ENCODE data around the gene C21orf91.

The C21orf91 gene

DNA sequence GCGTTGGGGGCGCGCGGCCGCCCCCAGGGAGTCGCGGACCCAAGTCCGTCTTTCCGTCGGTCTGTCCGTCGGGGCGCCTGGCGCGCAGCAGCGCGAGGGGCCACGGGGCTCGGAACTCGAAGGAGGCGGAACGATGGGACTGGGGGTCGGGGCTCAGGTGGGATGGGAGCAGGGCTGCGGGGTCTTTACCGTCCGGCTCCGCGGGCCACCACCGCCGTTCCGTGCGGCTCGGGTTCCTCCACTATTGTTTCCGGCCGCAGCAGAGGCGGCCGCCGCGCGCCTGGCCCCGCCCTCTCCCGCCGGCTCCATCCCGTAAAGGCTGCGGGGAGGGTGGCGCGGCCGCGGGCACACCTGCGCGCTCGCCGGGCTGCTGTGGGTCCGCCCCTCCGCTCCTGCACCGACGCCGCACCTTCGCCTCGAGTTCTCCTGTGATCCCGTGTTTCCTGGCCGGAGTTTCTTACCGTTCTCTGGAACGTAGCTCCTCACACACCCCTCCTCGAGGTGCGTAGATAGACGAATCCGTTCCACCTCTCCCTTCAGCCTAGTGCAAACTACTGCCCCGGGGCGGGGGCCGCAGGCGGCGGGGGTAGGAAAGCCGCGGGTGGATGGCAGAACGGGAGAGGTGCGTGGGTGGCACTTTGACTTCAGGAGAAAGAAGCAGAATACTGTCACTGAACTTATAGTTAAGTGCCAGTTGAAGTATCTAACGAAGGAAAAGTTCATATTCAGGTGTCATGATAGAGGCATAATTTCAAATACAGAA, at the start of gene C21orf91:
C21orf91 (minus strand) TSS at position 243 of the 763 bp plus-strand sequence. CDS start 1,038 bp downstream, outside the sequence.
- peak; percentile 76 for DNase-seq (ENCODE audit: extremely low read depth, low read depth)
- TF ChIP-seq CTCF (IDR thresholded peaks at IDR 0.05; ENCODE audit: low read depth, low read length), result no peak

DNA sequence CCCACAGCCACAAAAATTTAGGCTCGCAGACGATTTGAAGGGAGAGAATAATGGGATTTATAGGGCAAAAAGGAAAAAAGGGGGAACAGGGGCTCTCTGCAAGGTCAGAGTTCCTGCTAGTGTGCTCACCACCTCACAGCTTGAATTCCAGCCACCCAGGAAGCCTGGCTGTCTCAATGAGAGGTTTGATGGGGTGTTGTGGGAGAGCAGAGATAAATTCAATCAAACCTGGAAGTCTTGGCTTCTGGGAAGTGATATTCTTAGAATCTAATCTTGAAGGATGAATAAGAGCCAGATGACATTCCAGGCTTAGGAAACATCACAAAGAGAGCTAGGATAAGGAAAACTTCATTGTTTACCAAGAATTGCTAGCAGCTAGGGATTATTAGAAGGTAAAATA, 47.4 kb upstream of the C21orf91 start:
- no peak for TF ChIP-seq CTCF (IDR thresholded peaks at IDR 0.05; ENCODE audit: low read depth, low read length)
- DNase-seq (ENCODE audit: extremely low read depth, low read depth), result no peak

DNA sequence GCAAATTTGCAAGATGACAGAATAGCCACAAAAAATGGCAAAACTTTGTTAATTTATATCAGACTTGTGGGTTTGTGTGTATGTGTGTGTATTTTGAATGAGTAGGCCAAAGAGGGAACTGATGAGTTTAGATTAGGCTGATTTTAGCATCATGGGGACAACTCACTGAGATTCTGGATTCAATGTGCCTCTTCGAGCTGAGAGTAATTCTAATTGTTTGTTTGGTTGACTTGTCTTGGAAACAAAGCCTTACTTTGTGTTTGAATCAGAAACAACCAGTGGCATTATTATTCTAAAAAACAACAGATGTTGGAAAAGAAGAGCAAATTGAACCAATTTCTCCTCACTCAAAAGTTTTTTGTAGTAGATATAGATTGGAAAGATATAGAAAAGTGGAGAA, 40.5 kb upstream of the C21orf91 start:
- no peak for DNase-seq (ENCODE audit: extremely low read depth, low read depth)
- no peak for TF ChIP-seq CTCF (IDR thresholded peaks at IDR 0.05; ENCODE audit: low read depth, low read length)

- TF ChIP-seq CTCF (IDR thresholded peaks at IDR 0.05; ENCODE audit: low read depth, low read length), result no peak
- no peak for DNase-seq (ENCODE audit: extremely low read depth, low read depth)
Observed at GRCh38 chr21:17858747-17859146, 39.6 kb upstream of the C21orf91 start.

- no peak for TF ChIP-seq CTCF (IDR thresholded peaks at IDR 0.05; ENCODE audit: low read depth, low read length)
- DNase-seq (ENCODE audit: extremely low read depth, low read depth), result no peak
Observed at GRCh38 chr21:17854745-17855144, 35.6 kb upstream of the C21orf91 start.

- no peak for DNase-seq (ENCODE audit: extremely low read depth, low read depth)
- TF ChIP-seq CTCF (IDR thresholded peaks at IDR 0.05; ENCODE audit: low read depth, low read length), result no peak
Observed at GRCh38 chr21:17853393-17854275, 34.5 kb upstream of the C21orf91 start.

DNA sequence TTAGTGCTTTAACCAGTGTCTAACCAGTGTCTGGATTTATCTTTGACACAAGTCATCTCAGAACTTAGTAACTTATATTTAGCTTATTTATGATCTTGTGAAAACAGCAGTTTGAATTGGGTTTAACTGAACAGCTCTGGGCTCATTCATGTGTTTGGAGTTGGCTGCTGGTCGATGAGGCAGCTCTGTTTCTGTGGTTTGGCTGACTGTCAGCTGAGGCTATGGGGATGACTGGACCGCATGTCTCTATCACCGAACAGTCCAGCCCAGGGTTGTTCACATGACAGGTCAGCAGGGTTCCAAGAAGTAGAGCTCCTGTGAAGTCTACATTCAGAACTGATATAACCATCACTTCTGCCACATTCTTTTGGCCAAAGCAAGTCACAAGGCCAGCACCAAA, 29.1 kb upstream of the C21orf91 start:
- TF ChIP-seq CTCF (IDR thresholded peaks at IDR 0.05; ENCODE audit: low read depth, low read length), result no peak
- DNase-seq (ENCODE audit: extremely low read depth, low read depth), result peak; percentile 72

Measured in AG09319 (cell line).